Neural crest cell (in vitro differentiated cells): Measurements from ENCODE around the gene F13B. TPM values are rescaled to one million over a fixed set of nuclear protein-coding genes. Genes with fewer than 3 reads are reported as not detected.
"Not testable (repeated sequence)": the region's sequence is repeated elsewhere in the genome, so short reads cannot be mapped to it uniquely, and the experiment has no call there.

Source experiments
- DNase-seq: peaks from one replicate; pipeline ENCODE4 v3.0.0; 2021; ENCODE audit warnings: low read depth, mixed read lengths, low spot score
- H3K27ac Mint-ChIP-seq: one replicate; pipeline ENCODE4 v1.8.0; 2021; ENCODE audit warnings: mild to moderate bottlenecking, mixed read lengths; ENCODE audit not compliant: unreplicated experiment
- H3K27me3 Mint-ChIP-seq: 2 replicates; pipeline ENCODE4 v1.8.0; 2021; ENCODE audit warnings: low read depth, mild to moderate bottlenecking, mixed read lengths
- H3K36me3 Mint-ChIP-seq: 2 replicates; pipeline ENCODE4 v1.8.0; 2021; ENCODE audit warnings: low read depth, mild to moderate bottlenecking, mixed read lengths
- H3K4me1 Mint-ChIP-seq: 2 replicates; pipeline ENCODE4 v1.8.0; 2021; ENCODE audit warnings: mixed read lengths
- H3K4me3 Mint-ChIP-seq: one replicate; pipeline ENCODE4 v1.8.0; 2021; ENCODE audit warnings: mild to moderate bottlenecking, mixed read lengths
- H3K9me3 Mint-ChIP-seq: 2 replicates; pipeline ENCODE4 v1.8.0; 2021; ENCODE audit warnings: mixed read lengths
- total RNA-seq: library from RNA; stranded (reverse); gene quantifications from 2 replicates; pipeline ENCODE4 v1.2.1, GENCODE V29; 2021
- TF ChIP-seq, protein P1 (sequence below): fragments of 200-600 bp; sonication (generic); conservative IDR thresholded peaks from 2 replicates; pipeline ENCODE4 v1.5.0; 2021; ENCODE audit warnings: antibody characterized with exemption, mild to moderate bottlenecking

F13B gene
- total RNA-seq, 1 donor from 2014 or later = not detected

GRCh38 chr1:197042676-197043341, 24.3 kb downstream of the F13B start:
- Mint-ChIP-seq H3K9me3 (no peaks in the 10 kb centered on the region), H3K36me3 (no peaks in the 10 kb centered on the region), H3K4me3 (no peak overlapping the region), H3K4me1 (peaks cover 4% of the 10 kb centered on the region), H3K27ac (no peak overlapping the region), H3K27me3 (peaks cover 2% of the 10 kb centered on the region)
- TF ChIP-seq, protein P1, sequence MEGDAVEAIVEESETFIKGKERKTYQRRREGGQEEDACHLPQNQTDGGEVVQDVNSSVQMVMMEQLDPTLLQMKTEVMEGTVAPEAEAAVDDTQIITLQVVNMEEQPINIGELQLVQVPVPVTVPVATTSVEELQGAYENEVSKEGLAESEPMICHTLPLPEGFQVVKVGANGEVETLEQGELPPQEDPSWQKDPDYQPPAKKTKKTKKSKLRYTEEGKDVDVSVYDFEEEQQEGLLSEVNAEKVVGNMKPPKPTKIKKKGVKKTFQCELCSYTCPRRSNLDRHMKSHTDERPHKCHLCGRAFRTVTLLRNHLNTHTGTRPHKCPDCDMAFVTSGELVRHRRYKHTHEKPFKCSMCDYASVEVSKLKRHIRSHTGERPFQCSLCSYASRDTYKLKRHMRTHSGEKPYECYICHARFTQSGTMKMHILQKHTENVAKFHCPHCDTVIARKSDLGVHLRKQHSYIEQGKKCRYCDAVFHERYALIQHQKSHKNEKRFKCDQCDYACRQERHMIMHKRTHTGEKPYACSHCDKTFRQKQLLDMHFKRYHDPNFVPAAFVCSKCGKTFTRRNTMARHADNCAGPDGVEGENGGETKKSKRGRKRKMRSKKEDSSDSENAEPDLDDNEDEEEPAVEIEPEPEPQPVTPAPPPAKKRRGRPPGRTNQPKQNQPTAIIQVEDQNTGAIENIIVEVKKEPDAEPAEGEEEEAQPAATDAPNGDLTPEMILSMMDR = no peak
- no peak for DNase-seq

GRCh38 chr1:197041486-197042353, 25.3 kb downstream of the F13B start:
- Mint-ChIP-seq H3K36me3 (no peaks in the 10 kb centered on the region), H3K4me3 (no peak overlapping the region), H3K4me1 (peaks cover 4% of the 10 kb centered on the region), H3K9me3 (no peaks in the 10 kb centered on the region), H3K27me3 (peaks cover 2% of the 10 kb centered on the region), H3K27ac (no peak overlapping the region)
- DNase-seq = no peak
- TF ChIP-seq, protein P1 = no peak

GRCh38 chr1:197036861-197037260, 30.2 kb downstream of the F13B start:
- H3K4me3 Mint-ChIP-seq = no peak overlapping the region
- peaks cover 4% of the 10 kb centered on the region for H3K9me3 Mint-ChIP-seq
- no peak for DNase-seq
- H3K36me3 Mint-ChIP-seq = no peaks in the 10 kb centered on the region
- H3K27me3 Mint-ChIP-seq = no peaks in the 10 kb centered on the region
- no peak overlapping the region for H3K27ac Mint-ChIP-seq
- H3K4me1 Mint-ChIP-seq = peaks cover 4% of the 10 kb centered on the region
- TF ChIP-seq, protein P1 = no peak

DNA sequence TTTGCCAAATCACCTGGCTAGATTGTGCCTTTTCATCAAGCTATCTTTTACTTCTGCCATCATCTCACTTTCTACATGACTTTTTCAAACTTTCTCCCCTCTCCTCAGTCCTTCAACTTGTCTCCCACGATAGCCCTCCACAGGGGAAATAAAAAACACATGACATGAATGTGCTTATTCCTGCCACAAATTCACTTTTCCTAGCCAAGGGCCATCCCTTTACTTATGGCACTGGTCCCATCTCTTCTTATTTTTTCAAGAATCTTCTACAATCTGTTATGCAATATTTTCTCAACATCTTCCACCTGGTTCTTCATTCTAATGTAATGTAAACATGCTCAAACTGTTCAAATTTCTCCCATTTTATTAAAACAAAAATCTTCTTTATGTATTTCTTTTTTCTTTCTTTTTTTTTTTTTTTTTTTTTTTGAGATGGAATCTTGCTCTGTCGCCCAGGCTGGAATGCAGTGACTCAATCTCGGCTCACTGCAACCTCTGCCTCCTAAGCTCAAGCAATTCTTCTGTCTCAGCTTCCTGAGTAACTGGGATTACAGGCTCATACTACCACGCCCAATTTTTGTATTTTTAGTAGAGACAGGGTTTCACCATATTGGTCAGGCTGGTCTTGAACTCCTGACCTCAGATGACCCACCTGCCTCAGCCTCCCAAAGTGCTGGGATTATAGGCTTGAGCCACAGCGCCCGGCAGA, 32.3 kb downstream of the F13B start:
- not testable (repeated sequence) for H3K27me3 Mint-ChIP-seq, H3K9me3 Mint-ChIP-seq, H3K36me3 Mint-ChIP-seq, H3K4me1 Mint-ChIP-seq, H3K27ac Mint-ChIP-seq, H3K4me3 Mint-ChIP-seq, DNase-seq

- Mint-ChIP-seq H3K27me3 (no peaks in the 10 kb centered on the region), H3K4me3 (no peak overlapping the region), H3K4me1 (no peaks in the 10 kb centered on the region), H3K9me3 (no peaks in the 10 kb centered on the region), H3K27ac (no peak overlapping the region), H3K36me3 (no peaks in the 10 kb centered on the region)
- DNase-seq = no peak
- TF ChIP-seq, protein P1 = no peak
Observed at GRCh38 chr1:197029749-197030148, 37.3 kb downstream of the F13B start.
